ENCODE measurements around the gene FAM151A.
"Not testable (repeated sequence)": the region's sequence is repeated elsewhere in the genome, so short reads cannot be mapped to it uniquely, and the experiment has no call there.

Gene FAM151A

GRCh38 chr1:54636461-54637446, 13.4 kb upstream of the FAM151A start:
- ATAC-seq: not testable (repeated sequence)

DNA sequence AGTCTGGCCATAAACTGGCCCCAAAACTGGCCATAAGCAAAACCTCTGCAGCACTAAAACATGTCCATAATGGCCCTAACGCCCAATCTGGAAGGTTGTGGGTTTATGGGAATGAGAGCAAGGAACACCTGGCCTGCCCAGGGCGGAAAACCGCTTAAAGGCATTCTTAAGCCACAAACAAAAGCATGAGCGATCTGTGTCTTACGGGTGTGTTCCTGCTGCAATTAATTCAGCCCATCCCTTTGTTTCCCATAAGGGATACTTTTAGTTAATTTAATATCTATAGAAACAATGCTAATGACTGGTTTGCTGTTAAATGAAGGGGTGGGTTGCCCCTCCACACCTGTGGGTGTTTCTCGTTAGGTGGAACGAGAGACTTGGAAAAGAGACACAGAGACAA, 12.5 kb upstream of the FAM151A start:
- ATAC-seq: not testable (repeated sequence)

DNA sequence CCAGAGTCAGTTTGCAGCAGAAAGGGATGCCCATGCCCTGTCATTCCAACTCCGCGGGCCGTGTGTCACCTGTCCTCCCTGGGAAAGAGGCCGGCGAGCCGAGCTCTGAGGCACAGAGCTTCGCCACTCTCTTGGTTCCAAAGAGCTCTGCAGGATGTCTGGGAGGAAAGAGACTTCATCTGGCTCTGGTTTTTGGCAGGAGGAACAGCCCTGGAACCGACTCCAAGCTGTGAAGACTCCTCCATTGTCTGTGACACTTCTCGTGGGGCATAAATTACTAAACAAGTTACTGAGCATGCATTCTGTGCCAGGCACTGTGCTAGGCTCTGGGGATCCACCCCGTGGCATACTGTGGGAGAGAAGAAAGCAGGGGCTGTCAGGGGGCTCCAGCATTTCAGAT, 3.9 kb upstream of the FAM151A start:
- no peak for ATAC-seq

DNA sequence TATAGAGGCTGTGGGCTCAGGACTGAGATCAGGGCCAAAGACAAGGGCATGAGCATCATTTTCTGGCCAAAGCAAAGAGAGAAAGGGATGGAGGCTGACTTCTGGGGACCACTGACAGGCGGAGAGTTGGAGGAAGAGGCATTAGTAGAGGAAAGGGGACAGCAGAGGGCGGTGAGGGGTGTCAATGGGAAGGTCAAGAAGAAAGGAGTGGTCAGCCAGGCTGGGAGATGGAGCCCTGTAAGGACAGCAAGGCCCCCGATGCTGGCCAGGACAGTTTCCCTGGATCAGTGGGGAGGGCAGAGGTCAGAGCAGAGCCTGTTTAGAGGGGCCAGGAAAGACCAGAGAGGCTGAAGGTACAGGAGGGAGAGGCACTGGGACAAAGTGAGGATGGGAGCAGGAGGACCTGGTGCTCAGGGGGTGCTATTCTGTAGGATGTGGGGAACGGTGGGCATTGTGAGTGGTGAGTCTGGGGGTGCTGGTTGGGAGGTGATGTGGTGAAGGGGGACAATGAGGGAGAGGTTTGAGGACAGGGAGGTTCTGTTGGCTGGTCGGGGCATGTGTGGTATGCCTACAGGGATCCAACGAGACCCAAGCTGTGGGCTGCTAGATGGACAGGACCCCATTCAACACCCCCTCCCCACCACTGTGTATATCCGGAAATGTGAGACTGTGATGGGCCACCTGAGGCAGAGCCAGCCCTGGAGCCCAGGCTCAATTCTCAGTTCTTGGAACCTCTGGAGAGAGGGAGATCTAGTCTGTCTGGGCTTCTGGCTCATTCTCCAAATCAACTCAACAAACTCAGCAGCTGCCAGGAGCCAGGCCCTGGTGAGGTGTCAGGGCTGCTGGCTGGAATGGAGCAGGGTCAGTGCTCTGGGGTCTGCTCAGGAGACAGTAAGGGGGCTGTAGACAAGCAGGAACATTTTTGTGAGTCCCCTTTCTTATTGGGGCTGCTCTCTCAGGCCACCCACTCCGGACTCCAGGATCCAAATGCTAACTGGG, 1.4 kb upstream of the FAM151A start:
- ATAC-seq: no peak

GRCh38 chr1:54619749-54620148, 3.6 kb downstream of the FAM151A start:
- no peak for ATAC-seq

DNA sequence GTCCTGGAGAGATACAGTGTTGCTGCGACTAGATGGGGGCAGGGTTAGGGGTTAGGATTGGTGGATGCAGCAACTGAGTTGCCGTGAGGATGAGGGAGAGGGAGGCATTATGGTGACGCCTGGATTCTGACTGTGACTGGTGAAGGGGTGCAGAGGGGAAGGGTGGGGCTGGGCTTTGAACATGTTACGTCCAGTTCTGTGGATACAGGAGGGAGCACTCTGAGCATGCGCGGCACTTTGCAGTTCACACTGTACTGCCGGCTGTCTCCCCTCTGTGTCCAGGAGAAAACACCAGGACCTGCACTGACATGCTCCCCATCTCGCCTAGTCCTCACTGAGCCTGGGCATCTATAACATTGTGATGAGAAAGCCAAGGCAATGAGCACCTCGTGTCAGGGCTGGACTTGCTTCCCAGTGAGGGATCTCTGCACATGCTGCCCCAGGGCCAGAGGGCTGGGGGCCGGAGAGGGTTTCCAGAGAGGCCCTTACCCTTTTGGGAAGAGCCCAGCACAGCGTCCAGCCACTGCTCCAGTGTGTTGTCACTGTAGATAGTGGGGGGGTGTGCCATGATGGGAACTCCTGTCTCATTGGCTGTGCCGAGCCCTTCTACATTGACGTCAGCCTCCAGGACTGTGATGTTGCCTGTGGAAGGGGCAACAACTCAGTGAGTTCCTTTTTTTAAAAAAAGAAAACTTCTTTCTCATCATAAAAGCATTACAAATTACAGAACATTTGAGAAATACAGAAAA, 7.6 kb downstream of the FAM151A start:
- no peak for ATAC-seq

- ATAC-seq: no peak
Measured at GRCh38 chr1:54614563-54614962, 8.8 kb downstream of the FAM151A start.

- no peak for ATAC-seq
Measured at GRCh38 chr1:54614024-54614423, 9.3 kb downstream of the FAM151A start.

DNA sequence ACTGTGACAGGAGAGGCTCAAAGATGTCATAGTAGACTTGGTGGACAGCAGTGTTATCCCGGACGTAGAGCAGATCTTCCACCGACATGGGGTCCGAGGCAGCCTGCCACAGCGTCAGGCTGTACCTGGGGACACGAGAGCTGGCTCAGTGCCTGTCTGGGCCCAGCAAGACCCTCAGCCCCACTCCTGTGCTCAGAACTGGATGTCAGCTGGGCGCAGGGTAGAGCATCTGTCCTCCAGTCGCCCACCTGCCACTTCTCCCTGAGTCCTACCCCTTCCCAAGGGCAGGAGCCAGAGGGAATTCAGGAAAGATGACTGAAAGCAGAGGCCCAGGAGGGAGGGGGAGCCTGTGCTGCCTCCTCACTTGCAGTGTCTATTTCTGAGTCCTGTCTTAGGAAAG, 11.7 kb downstream of the FAM151A start:
- no peak for ATAC-seq

DNA sequence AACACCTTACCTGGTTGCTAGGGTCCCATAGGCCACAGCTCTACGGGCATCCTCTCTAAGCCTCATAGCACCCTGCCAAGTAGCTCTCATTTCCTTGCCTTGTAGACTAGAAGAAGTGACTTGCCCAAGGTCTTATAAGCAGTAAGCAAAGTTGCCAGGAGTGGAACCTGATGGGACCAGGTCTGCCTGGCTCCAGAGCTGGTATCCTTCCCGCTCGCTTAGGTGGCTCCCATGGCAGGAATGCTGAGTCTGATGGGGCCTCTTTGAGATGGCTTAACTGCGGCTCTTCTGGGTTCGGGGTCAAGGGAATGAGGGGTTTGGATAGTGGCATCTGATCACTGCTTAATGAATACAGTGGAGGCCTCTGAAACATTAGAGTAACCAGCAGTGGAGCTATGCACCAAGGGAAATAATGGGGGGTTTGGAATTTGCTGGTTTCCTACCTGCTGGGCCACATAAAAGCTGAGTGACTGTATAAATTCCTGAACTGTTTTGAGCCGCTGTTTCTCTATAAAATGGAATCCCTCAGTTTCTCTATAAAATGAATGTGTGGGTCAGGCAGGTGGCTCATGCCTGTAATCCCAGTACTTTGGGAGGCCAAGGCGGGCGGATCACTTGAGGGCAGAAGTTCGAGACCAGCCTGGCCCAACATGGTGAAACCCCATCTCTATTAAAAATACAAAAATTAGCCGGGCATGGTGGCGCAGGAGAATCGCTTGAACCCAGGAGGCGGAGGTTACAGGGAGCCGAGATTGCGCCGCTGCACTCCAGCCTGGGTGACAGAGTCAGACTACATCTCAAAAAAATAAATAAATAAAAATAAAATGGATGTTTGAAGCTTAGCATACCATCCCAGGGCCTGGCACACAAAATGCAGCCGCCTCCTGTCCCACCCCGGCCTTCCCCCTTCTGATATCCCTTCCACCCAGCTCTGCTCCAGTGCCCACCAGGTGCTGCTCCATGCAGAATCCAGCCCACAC, 12.4 kb downstream of the FAM151A start:
- no peak for ATAC-seq

DNA sequence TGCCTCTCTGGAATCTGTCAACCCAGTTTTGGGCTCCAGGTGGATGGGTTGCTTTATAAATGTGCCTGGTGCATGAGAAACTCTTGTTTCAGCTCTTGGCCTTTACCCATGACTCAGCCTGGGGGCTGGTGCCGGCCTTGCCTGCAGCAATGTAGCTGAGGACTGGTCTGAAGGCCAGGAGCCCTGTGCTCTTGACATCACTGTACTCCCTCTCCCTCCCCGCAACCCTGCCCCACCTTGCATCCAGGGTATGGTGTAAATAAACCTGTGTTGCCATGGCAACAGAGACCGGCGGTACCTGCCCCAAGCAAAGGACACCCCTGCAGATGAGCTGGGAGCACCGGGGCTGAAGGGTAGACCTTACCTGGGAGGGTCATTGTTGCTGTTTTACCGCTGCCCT, 13.3 kb downstream of the FAM151A start:
- ATAC-seq: no peak

- no peak for ATAC-seq
Measured at GRCh38 chr1:54609301-54609921, 13.9 kb downstream of the FAM151A start.

- no peak for ATAC-seq
Measured at GRCh38 chr1:54608566-54609230, 14.6 kb downstream of the FAM151A start.

- no peak for ATAC-seq
Measured at GRCh38 chr1:54607821-54608565, 15.3 kb downstream of the FAM151A start.

GRCh38 chr1:54606990-54607325, 16.4 kb downstream of the FAM151A start:
- no peak for ATAC-seq

DNA sequence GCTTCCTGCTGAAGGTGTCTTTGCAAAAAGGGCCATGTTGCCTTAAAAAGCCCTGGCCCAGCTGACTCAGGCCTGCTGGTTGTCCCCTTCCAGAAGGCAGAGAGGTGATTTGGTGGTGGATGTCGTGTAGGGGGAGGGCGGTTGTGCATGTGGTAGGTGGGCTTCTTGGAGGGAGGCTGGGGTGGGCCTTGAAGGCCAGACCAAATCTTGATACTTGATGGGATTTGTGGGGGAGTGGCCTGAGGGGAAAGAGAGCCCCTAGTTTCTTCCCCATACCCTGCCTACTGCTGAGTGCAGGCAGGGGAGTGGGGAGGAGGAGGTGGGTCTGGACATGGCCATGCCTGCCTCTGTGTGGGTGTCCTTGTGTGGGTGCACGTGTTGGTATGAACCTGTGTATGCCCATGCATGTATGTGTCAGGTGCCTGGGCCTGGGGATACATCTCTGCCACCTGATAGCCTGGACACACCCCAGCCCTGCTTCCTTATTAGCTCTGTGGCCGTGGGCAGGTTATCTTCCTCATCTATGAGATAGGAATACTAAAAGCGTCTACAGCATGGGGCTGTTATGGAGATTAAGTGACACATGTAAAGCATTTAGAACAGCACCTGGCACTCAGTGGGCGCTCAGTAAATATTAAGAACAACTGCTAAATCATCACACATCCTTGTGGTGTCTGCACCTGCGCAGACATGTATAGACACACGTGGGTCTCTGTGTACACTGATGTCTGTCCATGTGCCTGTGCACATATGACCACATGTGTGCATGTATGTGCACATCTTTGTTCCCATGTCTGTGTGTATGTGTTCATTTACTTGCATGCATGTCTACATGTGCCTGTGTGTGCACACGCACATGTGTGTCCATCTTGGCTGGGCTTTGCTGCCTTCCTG, 17.0 kb downstream of the FAM151A start:
- no peak for ATAC-seq

- ATAC-seq: no peak
Measured at GRCh38 chr1:54604572-54605370, 18.6 kb downstream of the FAM151A start.

DNA sequence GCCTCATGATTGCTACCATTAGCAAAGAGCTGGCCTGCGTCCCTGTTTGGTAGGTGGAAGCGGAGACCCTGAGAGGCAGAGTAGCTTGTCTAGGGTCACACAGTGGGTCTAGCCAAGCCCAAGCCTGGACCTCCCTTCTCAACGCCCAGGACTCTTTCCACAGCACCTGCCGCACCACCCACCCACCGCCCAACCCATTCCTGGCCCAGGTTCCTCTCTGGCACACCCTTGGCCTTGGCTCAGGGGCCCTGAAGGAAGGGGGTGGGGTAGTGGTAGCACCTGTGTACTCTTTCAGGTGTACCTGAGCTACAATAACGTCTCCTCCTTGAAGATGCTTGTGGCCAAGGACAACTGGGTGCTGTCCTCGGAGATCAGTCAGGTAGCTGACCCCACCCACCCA, 19.3 kb downstream of the FAM151A start:
- no peak for ATAC-seq

Measured in activated CD4-positive, CD25-positive, alpha-beta regulatory T cell treated with anti-CD3 and anti-CD28 coated beads, Interleukin-2, amount 50 U/mL, for 24 hours (primary cell).